RWPE2 (cell line): ENCODE results near the gene PLEKHB1.

ENCODE experiments used
- ATAC-seq: fragments of 200-7000 bp; cut with Tn5 transposase; 3 replicates; pipeline ENCODE4 v1.9.1; 2021; ENCODE audit warnings: low read depth
- DNase-seq: peaks from one replicate; pipeline ENCODE4 v3.0.0-alpha.2; 2020; ENCODE audit warnings: low spot score
- H3K27ac ChIP-seq: fragments of 450-650 bp; 2 replicates; pipeline ENCODE4 v1.5.1; 2017; ENCODE audit warnings: mild to moderate bottlenecking; ENCODE audit not compliant: poor library complexity, severe bottlenecking
- H3K27me3 ChIP-seq: fragments of 250-450 bp; sonication (Bioruptor Pico); 2 replicates; pipeline ENCODE4 v1.5.1; 2021; ENCODE audit warnings: mild to moderate bottlenecking, moderate library complexity; ENCODE audit not compliant: insufficient read depth, poor library complexity, severe bottlenecking
- H3K36me3 ChIP-seq: fragments of 250-450 bp; sonication (Bioruptor Pico); 2 replicates; pipeline ENCODE4 v1.5.1; 2020; ENCODE audit warnings: low read depth, mild to moderate bottlenecking, moderate library complexity
- H3K4me1 ChIP-seq: fragments of 250-450 bp; sonication (Bioruptor Pico); 2 replicates; pipeline ENCODE4 v1.5.1; 2021; ENCODE audit warnings: mild to moderate bottlenecking, moderate library complexity; ENCODE audit not compliant: insufficient read depth, poor library complexity, severe bottlenecking
- H3K4me3 ChIP-seq: fragments of 250-450 bp; sonication (Bioruptor Pico); 2 replicates; pipeline ENCODE4 v1.5.1; 2021; ENCODE audit warnings: mild to moderate bottlenecking, moderate library complexity; ENCODE audit not compliant: severe bottlenecking
- H3K9me3 ChIP-seq: fragments of 250-450 bp; sonication (Bioruptor Pico); 2 replicates; pipeline ENCODE4 v1.5.1; 2021; ENCODE audit warnings: mild to moderate bottlenecking, moderate library complexity; ENCODE audit not compliant: severe bottlenecking
- CTCF ChIP-seq: fragments of 450-650 bp; IDR thresholded peaks from one replicate; pipeline ENCODE4 v1.5.1; 2017; ENCODE audit warnings: mild to moderate bottlenecking, moderate library complexity; ENCODE audit not compliant: poor library complexity, severe bottlenecking

Gene PLEKHB1

GRCh38 chr11:73645972-73646631, at the start of gene PLEKHB1:
Gene PLEKHB1, plus strand, starts transcription at chr11:73646581. Its CDS starts 28 bp downstream, at chr11:73646609.
- no peaks in the 10 kb centered on the region for H3K27me3 ChIP-seq
- H3K4me3 ChIP-seq = no peak within 1 kb of the TSS
- TF ChIP-seq CTCF = no peak
- H3K36me3 ChIP-seq = no peaks in the 10 kb centered on the region
- no peaks in the 10 kb centered on the region for H3K4me1 ChIP-seq
- ATAC-seq = no peak
- no peaks in the 10 kb centered on the region for H3K9me3 ChIP-seq
- no peak for DNase-seq
- no peak within 1 kb of the TSS for H3K27ac ChIP-seq

- ATAC-seq (no peak), DNase-seq (no peak)
- no peaks in the 10 kb centered on the region for H3K27me3 ChIP-seq
- peak overlapping the region; percentile 74 for H3K4me3 ChIP-seq
- H3K9me3 ChIP-seq = no peaks in the 10 kb centered on the region
- no peaks in the 10 kb centered on the region for H3K36me3 ChIP-seq
- TF ChIP-seq CTCF = no peak
- H3K4me1 ChIP-seq = no peaks in the 10 kb centered on the region
- H3K27ac ChIP-seq = peak overlapping the region; percentile 26
Observed at GRCh38 chr11:73597336-73597955, 48.9 kb upstream of the PLEKHB1 start.

- H3K36me3 ChIP-seq = no peaks in the 10 kb centered on the region
- peak within 1 kb of the TSS; percentile 74 for H3K4me3 ChIP-seq
- no peaks in the 10 kb centered on the region for H3K4me1 ChIP-seq
- H3K9me3 ChIP-seq = no peaks in the 10 kb centered on the region
- TF ChIP-seq CTCF = no peak
- H3K27me3 ChIP-seq = no peaks in the 10 kb centered on the region
- peak; percentile 92 for DNase-seq
- peak; percentile 94 for ATAC-seq
- peak within 1 kb of the TSS; percentile 26 for H3K27ac ChIP-seq
Observed at GRCh38 chr11:73597956-73598718, 48.2 kb upstream of the PLEKHB1 start, which contains the start of gene FAM168A. Gene FAM168A, minus strand, starts transcription at chr11:73598112. Its CDS starts 129,638 bp downstream, at chr11:73468474.

GRCh38 chr11:73598719-73599379, 47.5 kb upstream of the PLEKHB1 start:
- Histone ChIP-seq H3K36me3 (no peaks in the 10 kb centered on the region), H3K27me3 (no peaks in the 10 kb centered on the region), H3K4me3 (peak overlapping the region; percentile 74), H3K4me1 (no peaks in the 10 kb centered on the region), H3K9me3 (no peaks in the 10 kb centered on the region), H3K27ac (peak overlapping the region; percentile 26)
- no peak for TF ChIP-seq CTCF
- ATAC-seq (no peak), DNase-seq (no peak)
